Ovary (tissue), 9 donors: Measurements from ENCODE around the gene DIRAS1. TPM values are rescaled to one million over a fixed set of nuclear protein-coding genes. Genes with fewer than 3 reads are reported as not detected.

ENCODE experiments used
- DNase-seq, 5 donors: peaks; one replicate each; pipeline ENCODE4 v3.0.0-alpha.2; 2019 to 2020
- H3K27ac ChIP-seq, 2 donors: fragments of 200-600 bp; one replicate each; pipeline versions ENCODE4 v1.5.1 to v1.8.0; 2019 to 2022
- H3K27me3 ChIP-seq: fragments of 200-600 bp; one replicate; pipeline ENCODE4 v1.8.0; 2022
- H3K36me3 ChIP-seq: fragments of 200-600 bp; sonication (generic); one replicate; pipeline ENCODE4 v1.5.1; 2019
- H3K4me1 ChIP-seq: one replicate; pipeline ENCODE4 v1.8.1; 2013; ENCODE audit warnings: mild to moderate bottlenecking, moderate library complexity; ENCODE audit not compliant: insufficient read depth
- H3K4me3 ChIP-seq: fragments of 200-600 bp; sonication (generic); one replicate; pipeline ENCODE4 v1.5.1; 2017
- H3K9me3 ChIP-seq, 2 donors: fragments of 200-600 bp in 1 of 2; sonication (generic) in 1 of 2; one replicate each; pipeline versions ENCODE4 v1.5.1 to v1.8.1; 2013 to 2019; ENCODE audit warnings: mild to moderate bottlenecking in 1 of 2, moderate library complexity in 1 of 2
- CTCF ChIP-seq, 3 donors: fragments of 450-650 bp in 2 of 3; fragments of 200-600 bp in 1 of 3; IDR thresholded peaks; one replicate each; pipeline versions ENCODE4 v1.5.1 to v1.8.0; 2016 to 2022; ENCODE audit warnings: antibody characterized with exemption in 3 of 3, mild to moderate bottlenecking in 1 of 3
- EP300 ChIP-seq: sonication (generic); formaldehyde crosslinking; IDR thresholded peaks from one replicate; pipeline ENCODE4 v1.6.1; 2017; ENCODE audit warnings: antibody characterized with exemption
- POLR2A ChIP-seq: fragments of 450-650 bp; IDR thresholded peaks from one replicate; pipeline ENCODE4 v1.6.1; 2017; ENCODE audit warnings: antibody characterized with exemption, mild to moderate bottlenecking, moderate library complexity
- WGBS, 3 donors: extraction: QIAGEN DNeasy Blood & Tissue Kit in 1 of 3; methylation state at CpG; one replicate each; pipeline versions ENCODE4 v1.1.5 to v1.1.7; 2013 to 2017; 5-methylcytosine and 5-hydroxymethylcytosine counted together
- intact Hi-C, 4 donors: fragments of 100-400 bp; cut with DNase I; formaldehyde crosslinking; loops; one replicate each; pipeline versions ENCODE4 v1.11.0 to v1.15.1; 2022 to 2023
- polyA plus RNA-seq, 2 donors: library from polyadenylated mRNA; stranded (reverse); fragments of 200-250 nt in 1 of 2; fragments of 350-450 nt in 1 of 2; fragmentation: Illumina TruSeq in 1 of 2; extraction: RNeasy Lipid Tissue Mini Kit (QIAGEN cat#74804) in 1 of 2; gene quantifications; one replicate each; pipeline ENCODE4 v1.2.3, GENCODE V29; 2013 to 2014
- total RNA-seq, 7 donors: library from RNA; depleted of rRNA in 2 of 7; stranded (reverse); fragments of >200 nt in 2 of 7; fragmentation: NEBNext Ultra II Directional in 3 of 7; extraction: Animal tissue kit (Norgen Biotek cat#: 25700) in 3 of 7; gene quantifications; one replicate each; pipeline versions ENCODE4 v1.1.0 to v1.2.4, GENCODE V29; 2016 to 2023
- donor health status: DM: no; HTN: no; CAD: no; lungs with moderate emphysema.
- donor health status: DM: no; HTN: no; CAD: no.
- donor health status: Bipolar disorder and iron deficiency.
- donor health status: DM: yes; HTN: yes; CAD: no.
- donor health status: DM: no; HTN: no; CAD: no.
- donor health status: DM: yes; HTN: yes; CAD: no.

The DIRAS1 gene
- total and polyA plus RNA-seq, 9 donors: 0.24 to 16.0 (median 5.7) TPM

GRCh38 chr19:2736550-2737190 lies 15.5 kb upstream of the DIRAS1 start:
- peaks cover 5% of the 10 kb centered on the region for H3K4me1 ChIP-seq
- H3K36me3 ChIP-seq: no peaks in the 10 kb centered on the region
- no peaks in the 10 kb centered on the region for H3K27me3 ChIP-seq
- DNase-seq: no peak
- no peak overlapping the region for H3K4me3 ChIP-seq
- 94 to 98% (median 96%) methylated on average over 15 of the region's 15 CpGs for WGBS, 3 donors
- TF ChIP-seq CTCF (IDR thresholded peaks at IDR 0.05) (no peak), EP300 (no peak), POLR2A (no peak)
- no peak overlapping the region for H3K27ac ChIP-seq
- no peaks in the 10 kb centered on the region for H3K9me3 ChIP-seq
- intact Hi-C loops: no loop called here

- intact Hi-C loops: no loop called here
- TF ChIP-seq CTCF (IDR thresholded peaks at IDR 0.05): no peak
- no peak for TF ChIP-seq POLR2A
- TF ChIP-seq EP300: no peak
Observed at GRCh38 chr19:2735374-2735773, 14.2 kb upstream of the DIRAS1 start.

GRCh38 chr19:2734589-2735288 lies 13.6 kb upstream of the DIRAS1 start:
- Histone ChIP-seq H3K4me3 (no peak overlapping the region), H3K36me3 (no peaks in the 10 kb centered on the region), H3K27ac (no peak overlapping the region), H3K4me1 (peaks cover 5% of the 10 kb centered on the region), H3K27me3 (no peaks in the 10 kb centered on the region), H3K9me3 (no peaks in the 10 kb centered on the region)
- no peak for TF ChIP-seq EP300
- no peak for TF ChIP-seq CTCF (IDR thresholded peaks at IDR 0.05)
- TF ChIP-seq POLR2A: no peak
- WGBS, 3 donors: 86 to 88% (median 86%) methylated on average over 26 of the region's 26 CpGs
- DNase-seq: no peak
- intact Hi-C loops: no loop called here

More at GRCh38 chr19:2735374-2735773, 14.2 kb upstream of the DIRAS1 start:
- Histone ChIP-seq H3K4me1 (peaks cover 5% of the 10 kb centered on the region), H3K27me3 (no peaks in the 10 kb centered on the region), H3K4me3 (no peak overlapping the region), H3K27ac (no peak overlapping the region), H3K9me3 (no peaks in the 10 kb centered on the region), H3K36me3 (no peaks in the 10 kb centered on the region)
- no peak for DNase-seq
- WGBS, 3 donors: 88 to 96% (median 94%) methylated on average over 9 to 12 of the region's 12 CpGs

GRCh38 chr19:2733930-2734588 lies 12.9 kb upstream of the DIRAS1 start:
- H3K27ac ChIP-seq: no peak overlapping the region
- peaks cover 3% of the 10 kb centered on the region for H3K4me1 ChIP-seq
- H3K27me3 ChIP-seq: no peaks in the 10 kb centered on the region
- no peak for TF ChIP-seq EP300
- TF ChIP-seq CTCF (IDR thresholded peaks at IDR 0.05): no peak
- TF ChIP-seq POLR2A: no peak
- intact Hi-C loops: no loop called here
- no peak overlapping the region for H3K4me3 ChIP-seq
- no peak for DNase-seq
- no peaks in the 10 kb centered on the region for H3K36me3 ChIP-seq
- 81 to 83% (median 82%) methylated on average over 35 of the region's 35 CpGs for WGBS, 3 donors
- H3K9me3 ChIP-seq: no peaks in the 10 kb centered on the region
